HG03565 (cell line): ENCODE measurements around the gene CEP89.
"Not testable (repeated sequence)": the region's sequence is repeated elsewhere in the genome, so short reads cannot be mapped to it uniquely, and the experiment has no call there.

Source experiments
- ATAC-seq: cut with Tn5 transposase; IDR thresholded peaks from one replicate; pipeline ENCODE4 v1.9.1; 2021; ENCODE audit warnings: mild to moderate bottlenecking, moderate library complexity; ENCODE audit not compliant: unreplicated experiment

Gene CEP89

GRCh38 chr19:32896516-32897214, 75.1 kb downstream of the CEP89 start:
- ATAC-seq = no peak

DNA sequence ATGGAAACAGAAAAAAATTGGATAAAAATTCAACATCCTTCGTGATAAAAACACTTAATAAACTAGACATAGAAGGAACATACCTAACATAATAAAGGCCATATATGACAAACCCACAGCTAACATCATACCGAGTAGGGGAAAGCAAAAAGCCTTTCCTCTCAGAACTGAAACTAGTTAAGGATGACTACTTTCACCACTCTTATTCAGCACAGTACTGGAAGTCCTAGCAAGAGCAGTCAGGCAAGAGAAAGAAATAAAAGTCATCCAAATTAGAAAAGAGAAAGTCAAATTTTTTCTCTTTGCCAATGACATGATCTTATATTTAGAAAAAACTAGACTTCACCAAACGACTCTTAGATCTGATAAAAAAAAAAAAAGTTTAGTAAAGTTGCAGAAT, 76.4 kb downstream of the CEP89 start:
- ATAC-seq = peak; percentile 91

GRCh38 chr19:32891609-32892008, 80.1 kb downstream of the CEP89 start:
- ATAC-seq = no peak

GRCh38 chr19:32890841-32891240, 80.9 kb downstream of the CEP89 start:
- no peak for ATAC-seq

GRCh38 chr19:32890326-32890725, 81.4 kb downstream of the CEP89 start:
- no peak for ATAC-seq

DNA sequence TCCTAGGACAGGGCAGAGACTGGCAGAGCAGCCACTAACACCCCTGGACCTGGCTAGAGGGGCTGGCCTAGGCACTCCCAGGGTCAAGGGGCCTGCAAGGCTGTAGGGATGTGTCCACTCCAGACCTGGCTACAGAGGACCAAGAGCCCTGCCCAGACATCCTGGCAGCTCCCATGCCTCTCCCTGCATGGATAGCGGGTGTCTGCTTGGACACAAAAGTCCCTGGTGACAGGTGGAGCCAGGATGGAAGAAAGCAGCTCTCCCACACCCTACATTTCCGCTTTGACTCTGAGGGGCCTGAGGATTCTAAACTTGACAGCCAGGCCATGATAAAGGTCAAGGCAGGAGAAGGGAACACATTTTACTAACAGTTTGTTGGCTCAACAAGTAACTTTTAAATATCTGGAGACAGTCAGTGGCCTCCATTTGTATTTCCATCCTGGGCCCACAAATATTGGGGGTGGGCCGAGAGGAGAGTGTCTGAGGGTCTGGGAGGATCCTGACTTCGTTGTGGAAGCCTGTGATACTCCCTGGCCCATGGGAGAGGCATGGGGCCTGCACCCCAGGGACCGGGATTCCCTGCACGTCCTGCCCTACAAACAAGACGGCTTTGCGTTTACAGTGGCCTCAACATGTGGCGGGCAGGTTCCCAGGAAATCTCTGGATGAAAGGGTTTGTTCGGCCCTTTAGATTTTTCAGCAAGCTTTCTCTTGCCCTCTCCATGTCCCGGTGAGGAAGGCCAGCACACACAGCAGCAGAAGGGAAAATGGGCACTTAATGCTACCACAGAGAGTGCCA, 82.4 kb downstream of the CEP89 start:
- ATAC-seq = no peak

- no peak for ATAC-seq
Observed at GRCh38 chr19:32887572-32888215, 84.1 kb downstream of the CEP89 start.

DNA sequence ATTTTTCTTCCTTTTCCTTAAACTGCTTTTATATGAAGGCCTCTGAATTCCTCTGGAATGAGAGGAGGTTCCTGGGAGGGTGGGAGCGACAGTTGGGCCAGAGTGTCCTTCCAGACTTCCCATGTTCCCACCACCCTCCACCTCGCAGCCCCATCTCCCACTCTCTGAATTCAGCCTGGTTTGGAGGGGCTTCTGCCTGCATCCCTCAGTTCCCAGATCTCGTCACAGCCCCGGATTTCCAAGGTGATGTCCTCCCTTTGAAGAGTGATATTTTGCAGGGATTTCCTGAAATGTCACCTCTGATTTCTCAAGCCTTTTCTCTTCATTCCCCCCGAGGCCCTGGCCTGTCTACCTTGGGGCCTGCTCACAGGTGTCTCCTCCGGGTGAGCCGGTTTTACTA, 85.5 kb downstream of the CEP89 start:
- no peak for ATAC-seq

DNA sequence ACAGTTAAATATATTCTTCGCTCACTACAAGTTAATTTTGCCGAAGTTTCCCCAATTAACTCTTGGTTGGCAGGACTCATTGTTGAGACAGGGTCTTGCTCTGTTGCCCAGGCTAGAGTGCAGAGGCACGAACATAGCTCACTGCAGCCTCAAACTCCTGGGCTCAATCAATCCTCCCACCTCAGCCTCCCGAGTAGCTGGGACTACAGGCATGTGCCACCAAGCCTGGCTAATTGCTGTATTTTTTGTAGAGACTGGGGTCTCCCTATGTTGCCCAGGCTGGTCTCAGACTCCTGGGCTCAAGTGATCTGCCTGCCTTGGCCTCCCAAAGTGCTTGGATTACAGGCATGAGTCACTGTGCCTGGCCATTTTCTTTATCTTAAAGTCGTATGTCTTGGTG, 86.5 kb downstream of the CEP89 start:
- ATAC-seq = not testable (repeated sequence)

DNA sequence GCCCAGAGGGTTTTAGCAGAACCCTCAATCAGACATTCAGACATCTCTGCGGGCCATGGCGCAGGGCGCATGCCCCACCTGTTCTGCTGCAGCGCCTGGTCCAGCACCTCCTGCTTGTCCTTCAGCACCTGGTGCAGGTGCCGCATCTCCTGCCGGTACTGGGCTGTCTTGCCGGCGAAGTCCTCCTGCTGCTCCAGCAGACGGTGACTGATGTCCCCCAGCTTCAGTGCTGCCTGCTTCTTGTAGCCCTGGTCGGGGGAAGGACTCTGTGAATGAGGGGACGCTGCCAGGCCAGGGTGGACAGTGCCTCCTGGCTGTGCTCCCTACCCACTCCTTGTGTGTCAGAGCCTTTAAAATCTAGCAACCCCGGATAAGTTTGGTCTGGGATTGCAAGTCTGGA, 90.0 kb downstream of the CEP89 start:
- no peak for ATAC-seq

DNA sequence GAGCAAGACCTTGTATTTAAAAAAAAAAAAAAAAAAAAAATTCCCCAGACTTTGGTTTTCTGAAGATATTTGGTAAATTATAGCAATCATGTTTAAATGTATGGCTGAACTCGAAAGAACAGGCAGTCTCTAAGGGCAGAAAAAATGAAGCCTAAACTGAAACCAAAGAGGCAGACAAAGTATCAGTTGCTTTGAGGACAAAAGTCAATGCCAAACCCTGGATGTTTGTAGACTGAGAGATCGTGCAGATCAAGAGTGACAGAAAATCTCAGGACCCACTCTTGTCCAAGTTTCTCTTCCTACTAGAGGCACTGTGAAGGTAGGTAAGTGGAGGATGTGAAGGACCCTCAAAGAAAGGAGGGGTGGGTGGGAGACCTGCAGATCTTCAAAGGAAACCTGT, 91.1 kb downstream of the CEP89 start:
- ATAC-seq = no peak

GRCh38 chr19:32879741-32880140, 92.0 kb downstream of the CEP89 start:
- ATAC-seq = no peak

GRCh38 chr19:32878988-32879387, 92.8 kb downstream of the CEP89 start:
- ATAC-seq = no peak

DNA sequence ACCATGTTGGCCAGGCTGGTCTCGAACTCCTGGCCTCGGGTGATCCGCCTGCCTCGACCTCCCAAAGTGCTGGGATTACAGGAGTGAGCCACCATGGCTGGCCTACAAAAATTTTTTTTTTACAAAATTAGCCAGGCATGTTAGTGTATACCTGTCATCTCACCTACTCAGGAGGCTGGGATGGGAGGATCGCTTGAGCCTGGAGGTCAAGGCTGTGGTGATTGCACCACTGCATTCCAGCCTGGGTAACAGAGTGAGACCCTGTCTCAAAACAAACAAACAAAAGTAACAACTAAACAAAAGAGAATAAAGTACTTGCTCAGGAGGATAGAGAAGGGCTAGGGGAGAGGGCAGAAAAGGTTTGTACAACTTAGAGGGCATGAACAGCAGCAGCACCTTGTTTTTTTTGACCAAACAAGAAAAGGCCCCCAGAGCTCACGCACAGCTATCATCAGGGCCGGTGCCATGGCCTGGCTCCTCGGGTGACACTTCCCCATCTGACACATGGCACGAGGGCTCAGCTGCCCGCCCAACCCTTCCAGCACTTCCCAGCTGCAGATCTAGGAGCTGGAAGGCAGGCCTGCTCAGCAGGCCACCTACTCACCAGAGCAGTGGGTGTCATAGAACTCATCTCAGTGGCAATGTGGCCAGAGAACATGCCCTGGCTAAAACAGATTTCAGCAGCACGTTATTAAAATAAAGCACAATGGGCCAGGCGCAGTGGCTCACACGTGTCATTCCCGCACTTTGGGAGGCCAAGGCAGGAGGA, 93.6 kb downstream of the CEP89 start:
- no peak for ATAC-seq

DNA sequence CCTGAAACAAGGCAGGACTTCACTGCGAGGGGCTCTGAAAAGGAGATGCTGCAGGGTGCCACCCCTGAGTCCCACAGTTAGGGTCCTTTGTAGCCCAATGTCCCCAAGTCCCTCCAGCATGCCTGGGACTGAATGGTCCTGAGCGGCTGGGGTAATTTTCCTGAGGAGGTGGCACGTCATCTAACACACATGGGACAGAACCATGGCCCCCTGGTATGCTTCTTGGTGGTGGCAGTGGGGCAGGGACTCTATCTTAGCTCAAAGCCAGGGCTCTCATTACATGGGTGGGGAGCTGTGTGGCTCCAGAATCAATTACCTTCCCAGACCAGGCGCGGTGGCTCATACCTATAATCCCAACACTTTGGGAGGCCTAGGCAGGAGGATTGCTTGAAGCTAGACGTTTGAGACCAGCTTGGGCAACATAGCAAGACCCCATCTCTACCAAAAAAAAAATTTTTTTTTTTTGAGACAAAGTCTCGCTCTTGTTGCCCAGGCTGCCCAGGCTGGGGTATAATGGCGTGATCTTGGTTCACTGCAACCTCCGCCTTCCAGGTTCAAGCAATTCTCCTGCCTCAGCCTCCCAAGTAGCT, 94.3 kb downstream of the CEP89 start:
- no peak for ATAC-seq

DNA sequence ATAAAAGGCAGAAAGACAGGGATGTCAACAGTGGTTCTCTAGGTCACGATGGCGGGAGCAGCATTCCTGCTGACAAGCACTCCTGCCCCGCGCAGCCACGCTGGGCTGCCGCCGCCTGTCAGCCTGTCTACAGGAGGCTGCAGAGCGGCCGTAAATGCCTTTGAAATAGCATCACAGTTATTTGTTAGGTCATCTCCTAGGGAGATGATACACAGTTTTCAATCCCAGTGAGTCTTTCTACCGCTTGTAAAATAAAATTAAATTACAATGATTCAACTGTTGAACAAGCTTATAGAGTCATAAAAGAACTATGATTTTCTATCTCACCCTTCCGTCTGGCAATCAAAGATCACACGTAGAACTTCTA, 94.9 kb downstream of the CEP89 start:
- no peak for ATAC-seq

- ATAC-seq = no peak
Observed at GRCh38 chr19:32876236-32876918, 95.4 kb downstream of the CEP89 start.

- no peak for ATAC-seq
Observed at GRCh38 chr19:32875428-32875827, 96.3 kb downstream of the CEP89 start.

DNA sequence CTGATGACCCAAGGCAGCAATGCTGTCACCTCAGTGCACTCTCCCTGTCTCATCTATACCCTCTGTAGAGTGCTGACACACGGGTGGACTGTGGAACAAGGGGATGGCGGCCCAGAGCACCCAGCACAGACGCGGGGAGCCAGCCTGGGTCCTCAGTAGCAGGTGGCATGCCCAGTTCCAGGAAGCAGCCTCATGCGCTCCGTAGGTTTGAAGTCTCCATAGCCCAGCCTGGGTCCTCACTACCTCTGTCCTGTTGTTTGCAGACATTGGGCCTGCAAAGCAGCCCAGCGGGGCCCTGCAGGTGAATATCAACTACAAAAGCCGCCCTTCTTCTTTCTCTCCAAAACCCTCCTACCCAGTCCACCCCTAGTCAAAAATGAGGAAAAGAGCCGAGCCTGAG, 97.2 kb downstream of the CEP89 start:
- no peak for ATAC-seq

DNA sequence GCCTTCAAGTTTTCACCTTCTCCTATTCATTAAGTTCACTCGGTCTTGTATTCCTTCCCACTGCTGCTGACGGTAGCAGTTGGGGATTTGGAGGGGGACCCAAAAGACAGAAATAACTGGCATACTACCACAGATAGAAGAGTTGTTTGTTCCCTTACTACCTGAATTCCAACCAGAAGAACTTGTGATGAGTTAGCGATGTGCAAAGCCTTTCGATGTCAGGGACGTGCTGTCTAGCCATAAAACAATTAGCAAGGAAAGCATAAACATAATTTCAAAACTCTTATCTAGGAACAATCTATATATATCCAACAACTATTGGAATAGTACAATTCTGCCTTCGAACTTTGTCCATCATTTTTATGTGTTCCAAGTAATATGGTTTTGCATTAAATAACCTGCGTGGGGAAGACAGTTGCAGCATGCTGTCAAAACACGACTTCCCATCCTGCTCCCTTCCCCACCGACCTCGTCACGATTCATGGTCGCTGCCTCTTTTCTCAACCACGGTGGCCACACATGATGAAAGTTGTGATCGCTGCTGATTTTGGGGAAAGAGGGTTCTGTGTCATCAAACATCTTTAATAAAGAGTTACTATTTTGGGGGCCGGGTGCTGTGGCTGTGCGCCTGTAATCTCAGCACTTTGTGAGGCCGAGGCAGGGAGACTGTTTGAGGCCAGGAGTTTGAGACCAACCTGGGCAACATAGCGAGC, 98.4 kb downstream of the CEP89 start:
- ATAC-seq = no peak
